ENCODE data around the gene FGGY.

DNA sequence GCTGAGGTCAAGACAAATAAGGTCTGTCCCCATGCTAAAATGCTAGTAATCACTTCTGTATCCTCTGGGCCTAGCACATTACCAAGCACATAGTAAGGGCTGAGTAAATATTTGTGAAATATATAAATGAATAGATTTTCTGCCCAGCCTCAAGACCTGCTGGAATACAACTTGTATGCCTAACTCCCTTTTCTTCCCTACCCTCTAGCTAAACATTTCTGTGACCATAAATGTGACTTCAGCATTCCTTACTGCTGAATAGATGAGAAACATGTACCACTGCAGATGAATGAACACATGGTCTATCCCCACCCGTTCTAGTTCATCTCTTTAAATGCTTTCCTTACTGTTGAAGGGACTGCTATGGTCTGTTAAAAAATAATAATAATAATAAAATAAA lies 308.9 kb downstream of the FGGY start:
- TF ChIP-seq, protein P1, sequence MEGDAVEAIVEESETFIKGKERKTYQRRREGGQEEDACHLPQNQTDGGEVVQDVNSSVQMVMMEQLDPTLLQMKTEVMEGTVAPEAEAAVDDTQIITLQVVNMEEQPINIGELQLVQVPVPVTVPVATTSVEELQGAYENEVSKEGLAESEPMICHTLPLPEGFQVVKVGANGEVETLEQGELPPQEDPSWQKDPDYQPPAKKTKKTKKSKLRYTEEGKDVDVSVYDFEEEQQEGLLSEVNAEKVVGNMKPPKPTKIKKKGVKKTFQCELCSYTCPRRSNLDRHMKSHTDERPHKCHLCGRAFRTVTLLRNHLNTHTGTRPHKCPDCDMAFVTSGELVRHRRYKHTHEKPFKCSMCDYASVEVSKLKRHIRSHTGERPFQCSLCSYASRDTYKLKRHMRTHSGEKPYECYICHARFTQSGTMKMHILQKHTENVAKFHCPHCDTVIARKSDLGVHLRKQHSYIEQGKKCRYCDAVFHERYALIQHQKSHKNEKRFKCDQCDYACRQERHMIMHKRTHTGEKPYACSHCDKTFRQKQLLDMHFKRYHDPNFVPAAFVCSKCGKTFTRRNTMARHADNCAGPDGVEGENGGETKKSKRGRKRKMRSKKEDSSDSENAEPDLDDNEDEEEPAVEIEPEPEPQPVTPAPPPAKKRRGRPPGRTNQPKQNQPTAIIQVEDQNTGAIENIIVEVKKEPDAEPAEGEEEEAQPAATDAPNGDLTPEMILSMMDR (IDR thresholded peaks at IDR 0.05; ENCODE audit: insufficient read depth, low read length, poor library complexity, severe bottlenecking), result no peak
- TF ChIP-seq EZH2phosphoT487 (conservative IDR thresholded peaks at IDR 0.05; ENCODE audit: low read length), result no peak
